ENCODE measurements around the gene SUOX.

The SUOX gene

GRCh38 chr12:56004211-56004610 lies 7.1 kb downstream of the SUOX start:
- Histone ChIP-seq H4K91ac (ENCODE audit: low read depth, low read length) (no peak overlapping the region), H3K79me2 (ENCODE audit: control insufficient read depth, insufficient read depth, low read length, poor library complexity) (peaks cover 2% of the 10 kb centered on the region), H4K12ac (ENCODE audit: low read depth, low read length) (no peak overlapping the region), H3K27ac (ENCODE audit: low read depth, low read length) (no peak overlapping the region), H3K4ac (ENCODE audit: low read depth, low read length) (no peak overlapping the region), H3K36me3 (ENCODE audit: control insufficient read depth in 1 of 2, insufficient read depth in 2 of 2, low read length in 2 of 2) (peaks cover 18 to 19% of the 10 kb centered on the region in 2 experiments), H2BK120ac (ENCODE audit: insufficient read depth, low read length, poor library complexity) (no peak overlapping the region), H4K8ac (ENCODE audit: low read depth, low read length) (no peak overlapping the region), H3K4me2 (ENCODE audit: low read length) (no peak overlapping the region), H3K23ac (ENCODE audit: low read length) (no peak overlapping the region), H3K4me1 (ENCODE audit: control insufficient read depth in 1 of 2, insufficient read depth in 2 of 2, low read length in 2 of 2) (peaks cover 9 to 12% of the 10 kb centered on the region in 2 experiments), H2AK5ac (ENCODE audit: low read length) (no peak overlapping the region), H3K9ac (ENCODE audit: low read length) (no peak overlapping the region), H3K18ac (ENCODE audit: low read length) (no peak overlapping the region), H3K27me3 (ENCODE audit: insufficient read depth, low read length) (no peaks in the 10 kb centered on the region), H3K9me3 (ENCODE audit: insufficient read depth, low read depth, low read length) (no peaks in the 10 kb centered on the region), H2BK5ac (ENCODE audit: low read depth, low read length, poor library complexity) (no peak overlapping the region), H3K4me3 (ENCODE audit: low read depth, low read length) (no peak overlapping the region), H2BK12ac (ENCODE audit: low read length) (no peak overlapping the region), H3K79me1 (ENCODE audit: low read length) (peaks cover 11% of the 10 kb centered on the region), H2AFZ (ENCODE audit: insufficient read depth, low read length, poor library complexity) (no peak overlapping the region), H3K14ac (ENCODE audit: low read length) (no peak overlapping the region)
- DNase-seq, result no peak
- no CpG with 5 or more reads among the region's 10 CpGs for WGBS (ENCODE audit: extremely low coverage, insufficient coverage, insufficient read length)

GRCh38 chr12:56007564-56008559 lies 10.8 kb downstream of the SUOX start:
- peak overlapping the region; percentile 50 for H3K9ac ChIP-seq (ENCODE audit: low read length)

GRCh38 chr12:56010111-56010570 lies 13.1 kb downstream of the SUOX start:
- no peaks in the 10 kb centered on the region for H3K27me3 ChIP-seq (ENCODE audit: insufficient read depth, low read length)
- peak; percentile 38 to 69 for DNase-seq

More at GRCh38 chr12:56007564-56008559, 10.8 kb downstream of the SUOX start:
- Histone ChIP-seq H3K9me3 (ENCODE audit: insufficient read depth, low read depth, low read length) (no peaks in the 10 kb centered on the region), H2BK12ac (ENCODE audit: low read length) (peak overlapping the region; percentile 37), H3K27me3 (ENCODE audit: insufficient read depth, low read length) (no peaks in the 10 kb centered on the region), H2AK5ac (ENCODE audit: low read length) (peak overlapping the region; percentile 13), H3K79me2 (ENCODE audit: control insufficient read depth, insufficient read depth, low read length, poor library complexity) (peaks cover 2% of the 10 kb centered on the region), H2BK5ac (ENCODE audit: low read depth, low read length, poor library complexity) (peak overlapping the region; percentile 69), H3K23ac (ENCODE audit: low read length) (no peak overlapping the region), H3K4me2 (ENCODE audit: low read length) (peak overlapping the region; percentile 94), H3K4me1 (ENCODE audit: control insufficient read depth in 1 of 2, insufficient read depth in 2 of 2, low read length in 2 of 2) (peaks cover 10 to 22% of the 10 kb centered on the region in 2 experiments), H3K79me1 (ENCODE audit: low read length) (peaks cover 23% of the 10 kb centered on the region), H3K4ac (ENCODE audit: low read depth, low read length) (peak overlapping the region; percentile 13), H3K36me3 (ENCODE audit: control insufficient read depth in 1 of 2, insufficient read depth in 2 of 2, low read length in 2 of 2) (peaks cover 15 to 16% of the 10 kb centered on the region in 2 experiments), H4K91ac (ENCODE audit: low read depth, low read length) (peak overlapping the region; percentile 93), H3K4me3 (ENCODE audit: low read depth, low read length) (peak overlapping the region; percentile 77), H3K27ac (ENCODE audit: low read depth, low read length) (peak overlapping the region; percentile 86), H2BK120ac (ENCODE audit: insufficient read depth, low read length, poor library complexity) (peak overlapping the region; percentile 65), H3K14ac (ENCODE audit: low read length) (peak overlapping the region; percentile 72), H4K12ac (ENCODE audit: low read depth, low read length) (peak overlapping the region; percentile 67), H3K18ac (ENCODE audit: low read length) (peak overlapping the region; percentile 55), H2AFZ (ENCODE audit: insufficient read depth, low read length, poor library complexity) (peak overlapping the region; percentile 37), H4K8ac (ENCODE audit: low read depth, low read length) (peak overlapping the region; percentile 84)
- no CpG with 5 or more reads among the region's 44 CpGs for WGBS (ENCODE audit: extremely low coverage, insufficient coverage, insufficient read length)
- DNase-seq, result peak in 1 of 2 donors; percentile 42

DNA sequence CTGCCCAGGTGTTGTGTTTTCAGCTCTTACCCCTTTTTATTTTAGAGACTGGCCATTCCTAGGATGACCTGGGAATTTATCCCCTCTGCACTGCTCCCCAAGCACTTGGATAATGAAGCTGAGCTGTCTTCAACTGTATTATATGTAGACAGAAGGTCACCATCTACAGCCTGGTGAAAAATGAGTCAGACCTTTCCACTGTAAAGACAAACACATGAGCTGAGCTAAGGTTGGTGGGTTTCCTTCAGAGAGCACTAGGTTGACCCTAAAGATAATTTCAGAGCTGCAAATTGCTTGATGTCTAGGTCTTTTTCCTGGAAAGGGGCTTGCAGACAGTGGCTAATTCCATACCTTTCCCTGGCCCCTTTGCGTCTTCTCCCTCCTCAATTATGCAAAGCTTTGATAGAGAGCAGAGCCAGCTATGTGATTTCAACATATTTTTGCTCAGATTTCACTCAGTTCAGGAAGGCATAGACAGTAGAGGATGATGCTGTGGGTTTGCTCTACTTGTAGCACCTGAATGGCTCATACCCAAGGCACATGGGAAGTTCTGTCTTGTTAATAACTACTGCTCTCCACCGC lies 14.5 kb downstream of the SUOX start:
- no peak overlapping the region for H2AK5ac ChIP-seq (ENCODE audit: low read length)
- H4K12ac ChIP-seq (ENCODE audit: low read depth, low read length), result no peak overlapping the region
- no peak overlapping the region for H2BK5ac ChIP-seq (ENCODE audit: low read depth, low read length, poor library complexity)
- no peak overlapping the region for H2BK12ac ChIP-seq (ENCODE audit: low read length)
- no peaks in the 10 kb centered on the region for H3K9me3 ChIP-seq (ENCODE audit: insufficient read depth, low read depth, low read length)
- H3K79me1 ChIP-seq (ENCODE audit: low read length), result peaks cover 23% of the 10 kb centered on the region
- no CpG with 5 or more reads among the region's 2 CpGs for WGBS (ENCODE audit: extremely low coverage, insufficient coverage, insufficient read length)
- no peak overlapping the region for H3K4ac ChIP-seq (ENCODE audit: low read depth, low read length)
- H3K23ac ChIP-seq (ENCODE audit: low read length), result no peak overlapping the region
- H3K27ac ChIP-seq (ENCODE audit: low read depth, low read length), result peak overlapping the region; percentile 22
- no peak overlapping the region for H3K9ac ChIP-seq (ENCODE audit: low read length)
- peaks cover 20 to 34% of the 10 kb centered on the region in 2 experiments for H3K4me1 ChIP-seq (ENCODE audit: control insufficient read depth in 1 of 2, insufficient read depth in 2 of 2, low read length in 2 of 2)
- H2AFZ ChIP-seq (ENCODE audit: insufficient read depth, low read length, poor library complexity), result no peak overlapping the region
- no peak overlapping the region for H3K14ac ChIP-seq (ENCODE audit: low read length)
- H3K27me3 ChIP-seq (ENCODE audit: insufficient read depth, low read length), result no peaks in the 10 kb centered on the region
- H4K8ac ChIP-seq (ENCODE audit: low read depth, low read length), result no peak overlapping the region
- H3K4me2 ChIP-seq (ENCODE audit: low read length), result no peak overlapping the region
- DNase-seq, result no peak
- H2BK120ac ChIP-seq (ENCODE audit: insufficient read depth, low read length, poor library complexity), result peak overlapping the region; percentile 20
- H3K36me3 ChIP-seq (ENCODE audit: control insufficient read depth in 1 of 2, insufficient read depth in 2 of 2, low read length in 2 of 2), result no peaks in the 10 kb centered on the region
- H3K18ac ChIP-seq (ENCODE audit: low read length), result no peak overlapping the region
- no peak overlapping the region for H3K4me3 ChIP-seq (ENCODE audit: low read depth, low read length)
- no peak overlapping the region for H4K91ac ChIP-seq (ENCODE audit: low read depth, low read length)
- H3K79me2 ChIP-seq (ENCODE audit: control insufficient read depth, insufficient read depth, low read length, poor library complexity), result peaks cover 2% of the 10 kb centered on the region

More at GRCh38 chr12:56010111-56010570, 13.1 kb downstream of the SUOX start:
- Histone ChIP-seq H3K36me3 (ENCODE audit: control insufficient read depth in 1 of 2, insufficient read depth in 2 of 2, low read length in 2 of 2) (no peaks in the 10 kb centered on the region), H3K23ac (ENCODE audit: low read length) (no peak overlapping the region), H4K91ac (ENCODE audit: low read depth, low read length) (peak overlapping the region; percentile 26), H2BK5ac (ENCODE audit: low read depth, low read length, poor library complexity) (peak overlapping the region; percentile 81), H3K14ac (ENCODE audit: low read length) (no peak overlapping the region), H2AFZ (ENCODE audit: insufficient read depth, low read length, poor library complexity) (no peak overlapping the region), H3K79me1 (ENCODE audit: low read length) (peaks cover 23% of the 10 kb centered on the region), H3K9ac (ENCODE audit: low read length) (no peak overlapping the region), H3K4me2 (ENCODE audit: low read length) (no peak overlapping the region), H2BK120ac (ENCODE audit: insufficient read depth, low read length, poor library complexity) (peak overlapping the region; percentile 9), H3K9me3 (ENCODE audit: insufficient read depth, low read depth, low read length) (no peaks in the 10 kb centered on the region), H2BK12ac (ENCODE audit: low read length) (no peak overlapping the region), H3K79me2 (ENCODE audit: control insufficient read depth, insufficient read depth, low read length, poor library complexity) (peaks cover 2% of the 10 kb centered on the region), H3K27ac (ENCODE audit: low read depth, low read length) (peak overlapping the region; percentile 78), H3K4ac (ENCODE audit: low read depth, low read length) (no peak overlapping the region), H4K12ac (ENCODE audit: low read depth, low read length) (no peak overlapping the region), H3K4me3 (ENCODE audit: low read depth, low read length) (no peak overlapping the region), H3K18ac (ENCODE audit: low read length) (no peak overlapping the region), H2AK5ac (ENCODE audit: low read length) (no peak overlapping the region), H3K4me1 (ENCODE audit: control insufficient read depth in 1 of 2, insufficient read depth in 2 of 2, low read length in 2 of 2) (peaks cover 18 to 32% of the 10 kb centered on the region in 2 experiments), H4K8ac (ENCODE audit: low read depth, low read length) (no peak overlapping the region)
- WGBS (ENCODE audit: extremely low coverage, insufficient coverage, insufficient read length), result no CpG with 5 or more reads among the region's 2 CpGs
